Smooth muscle cell (in vitro differentiated cells): Measurements from ENCODE around the gene SLC6A9. TPM values are rescaled to one million over a fixed set of nuclear protein-coding genes. Genes with fewer than 3 reads are reported as not detected.
A peak's percentile ranks its signal among the peaks of the same experiment; 100 is the strongest.

Source experiments
- DNase-seq: peaks from one replicate; lab custom pipeline; 2025; ENCODE audit not compliant: unreplicated experiment; lab: John Stamatoyannopoulos, UW
- H2AFZ ChIP-seq: fragments of 200-600 bp; sonication (generic); 2 replicates; pipeline ENCODE4 v1.6.0; 2016; ENCODE audit warnings: antibody characterized with exemption, low read depth, mild to moderate bottlenecking
- H3F3A ChIP-seq: fragments of 200-600 bp; sonication (generic); 2 replicates; pipeline ENCODE4 v1.6.0; 2017; ENCODE audit warnings: antibody characterized with exemption, low read depth
- H3K27ac ChIP-seq: fragments of 200-600 bp; sonication (generic); 2 replicates; pipeline ENCODE4 v1.5.1; 2016; ENCODE audit warnings: low read depth, mild to moderate bottlenecking
- H3K27me3 ChIP-seq: fragments of 200-600 bp; sonication (generic); 2 replicates; pipeline ENCODE4 v1.6.1; 2016; ENCODE audit warnings: low read depth, mild to moderate bottlenecking
- H3K36me3 ChIP-seq: fragments of 200-600 bp; sonication (generic); 2 replicates; pipeline ENCODE4 v1.5.1; 2016; ENCODE audit warnings: low read depth
- H3K4me1 ChIP-seq: fragments of 200-600 bp; sonication (generic); 2 replicates; pipeline ENCODE4 v1.5.1; 2016; ENCODE audit warnings: low read depth
- H3K4me2 ChIP-seq: fragments of 200-600 bp; sonication (generic); 2 replicates; pipeline ENCODE4 v1.6.0; 2016; ENCODE audit warnings: mild to moderate bottlenecking
- H3K4me3 ChIP-seq: fragments of 200-600 bp; sonication (generic); 2 replicates; pipeline ENCODE4 v1.5.1; 2016; ENCODE audit warnings: mild to moderate bottlenecking
- H3K79me2 ChIP-seq: fragments of 200-600 bp; sonication (generic); 2 replicates; pipeline ENCODE4 v1.6.0; 2016; ENCODE audit warnings: low read depth, mild to moderate bottlenecking
- H3K9ac ChIP-seq: fragments of 200-600 bp; sonication (generic); 2 replicates; pipeline ENCODE4 v1.6.0; 2016; ENCODE audit warnings: low read depth
- H3K9me3 ChIP-seq: fragments of 200-600 bp; sonication (generic); replicated peaks from 2 replicates; pipeline ENCODE4 v1.5.1; 2016; ENCODE audit warnings: low read depth
- H4K20me1 ChIP-seq: fragments of 200-600 bp; sonication (generic); 2 replicates; pipeline ENCODE4 v1.6.0; 2016; ENCODE audit warnings: low read depth
- CTCF ChIP-seq: fragments of 200-600 bp; sonication (generic); IDR thresholded peaks from 2 replicates; pipeline ENCODE4 v1.5.1; 2017; ENCODE audit warnings: borderline replicate concordance, mild to moderate bottlenecking, antibody characterized with exemption; ENCODE audit not compliant: insufficient read depth, poor library complexity, severe bottlenecking
- WGBS: methylation state at CpG from one replicate; pipeline ENCODE4 v1.1.7; 2016; ENCODE audit warnings: low lambda C conversion rate; 5-methylcytosine and 5-hydroxymethylcytosine counted together
- polyA plus RNA-seq: library from polyadenylated mRNA; unstranded; fragments of >200 nt; fragmentation: Nextera tagmentation; extraction: Ambion mirVana; gene quantifications from 2 replicates; pipeline ENCODE4 v1.2.1, GENCODE V29; 2016
- total RNA-seq: library from RNA; depleted of rRNA; stranded (reverse); fragments of >200 nt; gene quantifications from 2 replicates; pipeline ENCODE4 v1.2.3, GENCODE V29; 2014

Gene SLC6A9
- total and polyA plus RNA-seq, 2 experiments from 2014 or later = 10.2 to 25.8 TPM

GRCh38 chr1:44053394-44053793, 22.1 kb upstream of the SLC6A9 start:
- no peaks in the 10 kb centered on the region for H4K20me1 ChIP-seq
- H3K36me3 ChIP-seq = no peaks in the 10 kb centered on the region
- no peak overlapping the region for H3K27ac ChIP-seq
- no peak for DNase-seq
- no peaks in the 10 kb centered on the region for H3F3A ChIP-seq
- H3K27me3 ChIP-seq = no peaks in the 10 kb centered on the region
- no peak overlapping the region for H3K4me2 ChIP-seq
- no peak overlapping the region for H2AFZ ChIP-seq
- no peaks in the 10 kb centered on the region for H3K79me2 ChIP-seq
- H3K9me3 ChIP-seq = no peaks in the 10 kb centered on the region
- TF ChIP-seq CTCF = no peak
- H3K4me3 ChIP-seq = no peak overlapping the region
- no peak overlapping the region for H3K9ac ChIP-seq
- WGBS = 100% methylated on average over 2 of the region's 2 CpGs
- H3K4me1 ChIP-seq = peaks cover 4% of the 10 kb centered on the region

- no peak for DNase-seq
- peak overlapping the region; percentile 75 for H3K4me2 ChIP-seq
- no peak for TF ChIP-seq CTCF
- no peaks in the 10 kb centered on the region for H3K79me2 ChIP-seq
- H3K27ac ChIP-seq = peak overlapping the region; percentile 89
- no peak overlapping the region for H3K4me3 ChIP-seq
- no peak overlapping the region for H3K9ac ChIP-seq
- H2AFZ ChIP-seq = no peak overlapping the region
- peaks cover 4% of the 10 kb centered on the region for H3K4me1 ChIP-seq
- 82% methylated on average over 3 of the region's 3 CpGs for WGBS
- no peaks in the 10 kb centered on the region for H3K27me3 ChIP-seq
- H3F3A ChIP-seq = peaks cover 7% of the 10 kb centered on the region
- H3K36me3 ChIP-seq = no peaks in the 10 kb centered on the region
- no peaks in the 10 kb centered on the region for H4K20me1 ChIP-seq
- H3K9me3 ChIP-seq = no peaks in the 10 kb centered on the region
Observed at GRCh38 chr1:44050261-44050660, 19.0 kb upstream of the SLC6A9 start.

- Histone ChIP-seq H3K27me3 (no peaks in the 10 kb centered on the region), H3K9me3 (no peaks in the 10 kb centered on the region), H3K9ac (no peak overlapping the region), H3K4me2 (peak overlapping the region; percentile 75), H3K27ac (peak overlapping the region; percentile 89), H3K4me1 (peaks cover 4% of the 10 kb centered on the region), H4K20me1 (no peaks in the 10 kb centered on the region), H3F3A (peaks cover 7% of the 10 kb centered on the region), H3K36me3 (no peaks in the 10 kb centered on the region), H3K79me2 (no peaks in the 10 kb centered on the region), H2AFZ (no peak overlapping the region), H3K4me3 (no peak overlapping the region)
- DNase-seq = no peak
- 20% methylated on average over 2 of the region's 2 CpGs for WGBS
- TF ChIP-seq CTCF = no peak
Observed at GRCh38 chr1:44049839-44050238, 18.6 kb upstream of the SLC6A9 start.

GRCh38 chr1:44048532-44049215, 17.4 kb upstream of the SLC6A9 start:
- Histone ChIP-seq H3K4me2 (peak overlapping the region; percentile 75), H3K4me3 (no peak overlapping the region), H3K9me3 (no peaks in the 10 kb centered on the region), H3K27me3 (no peaks in the 10 kb centered on the region), H3K4me1 (peaks cover 8% of the 10 kb centered on the region), H2AFZ (no peak overlapping the region), H3K27ac (peak overlapping the region; percentile 89), H3K79me2 (no peaks in the 10 kb centered on the region), H3K36me3 (no peaks in the 10 kb centered on the region), H4K20me1 (no peaks in the 10 kb centered on the region), H3K9ac (peak overlapping the region; percentile 36), H3F3A (peaks cover 7% of the 10 kb centered on the region)
- TF ChIP-seq CTCF = no peak
- 27% methylated on average over 3 of the region's 3 CpGs for WGBS
- DNase-seq = no peak
